ENCODE results near the gene ACTR5. TPM values are rescaled to one million over a fixed set of nuclear protein-coding genes. Genes with fewer than 3 reads are reported as not detected.

The ACTR5 gene
- total and polyA plus RNA-seq, 2 of the 13 experiments (the other 11 are each of a cell fraction or from before 2014, with no cell fraction given) = 19.5 to 20.5 TPM

GRCh38 chr20:38810926-38811630, 62.8 kb downstream of the ACTR5 start (continued):
- TF ChIP-seq, protein P1, sequence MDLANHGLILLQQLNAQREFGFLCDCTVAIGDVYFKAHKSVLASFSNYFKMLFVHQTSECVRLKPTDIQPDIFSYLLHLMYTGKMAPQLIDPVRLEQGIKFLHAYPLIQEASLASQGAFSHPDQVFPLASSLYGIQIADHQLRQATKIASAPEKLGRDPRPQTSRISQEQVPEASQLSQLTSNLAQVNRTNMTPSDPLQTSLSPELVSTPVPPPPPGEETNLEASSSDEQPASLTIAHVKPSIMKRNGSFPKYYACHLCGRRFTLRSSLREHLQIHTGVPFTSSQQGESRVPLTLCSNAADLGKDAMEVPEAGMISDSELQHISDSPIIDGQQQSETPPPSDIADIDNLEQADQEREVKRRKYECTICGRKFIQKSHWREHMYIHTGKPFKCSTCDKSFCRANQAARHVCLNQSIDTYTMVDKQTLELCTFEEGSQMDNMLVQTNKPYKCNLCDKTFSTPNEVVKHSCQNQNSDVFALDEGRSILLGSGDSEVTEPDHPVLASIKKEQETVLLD (CRISPR knock-in tag; IDR thresholded peaks at IDR 0.05; ENCODE audit: low read depth) = no peak
- TF ChIP-seq ZNF260 (CRISPR knock-in tag; IDR thresholded peaks at IDR 0.05; ENCODE audit: borderline replicate concordance, low read depth) (no peak), TARDBP (CRISPR knock-in tag; IDR thresholded peaks at IDR 0.05) (no peak)
- TF ChIP-seq, protein P2, sequence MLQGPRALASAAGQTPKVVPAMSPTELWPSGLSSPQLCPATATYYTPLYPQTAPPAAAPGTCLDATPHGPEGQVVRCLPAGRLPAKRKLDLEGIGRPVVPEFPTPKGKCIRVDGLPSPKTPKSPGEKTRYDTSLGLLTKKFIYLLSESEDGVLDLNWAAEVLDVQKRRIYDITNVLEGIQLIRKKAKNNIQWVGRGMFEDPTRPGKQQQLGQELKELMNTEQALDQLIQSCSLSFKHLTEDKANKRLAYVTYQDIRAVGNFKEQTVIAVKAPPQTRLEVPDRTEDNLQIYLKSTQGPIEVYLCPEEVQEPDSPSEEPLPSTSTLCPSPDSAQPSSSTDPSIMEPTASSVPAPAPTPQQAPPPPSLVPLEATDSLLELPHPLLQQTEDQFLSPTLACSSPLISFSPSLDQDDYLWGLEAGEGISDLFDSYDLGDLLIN (CRISPR knock-in tag; IDR thresholded peaks at IDR 0.05; ENCODE audit: borderline replicate concordance) = no peak

DNA sequence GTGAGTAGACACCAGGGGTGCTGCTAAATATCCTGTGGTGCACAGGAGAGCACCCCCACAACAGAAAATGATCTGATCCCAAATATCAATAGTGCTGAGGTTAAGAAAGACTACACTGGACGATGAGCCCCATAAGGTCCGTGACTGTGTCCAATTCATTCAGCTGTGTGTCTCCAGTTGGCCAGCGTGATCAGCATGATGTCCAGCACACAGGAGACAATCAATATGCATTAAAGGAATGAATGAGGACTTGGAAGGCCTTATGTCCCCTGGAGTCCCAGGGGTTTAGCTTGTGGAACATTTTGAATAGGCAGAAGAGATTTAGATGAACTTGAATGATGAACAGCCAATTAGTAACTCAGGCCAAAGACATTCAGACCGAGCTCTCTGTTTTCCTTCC, 63.5 kb downstream of the ACTR5 start:
- ATAC-seq (no peak), FAIRE-seq (no peak), DNase-seq (ENCODE audit: low spot score) (no peak)
- ChIA-PET CTCF (ENCODE audit: low intra/inter-chr PET ratio, low total read pairs) (no interaction called here), POLR2A (interaction anchor here (0.9 kb wide), 1 partner anchor 119 kb away, joined by 3 read pairs; no protein-coding TSS in a partner anchor)
- no TSS peak for BruUV-seq (replicated peaks)
- Histone ChIP-seq H3K4me3 (replicated peaks in 1 of 3; ENCODE audit: insufficient read depth in 1 of 3, low read depth in 2 of 3, low read length in 3 of 3) (no peak overlapping the region), H3K4me1 (ENCODE audit: insufficient read depth, low read length) (0 out of 2 replicates have a peak, but pooled peaks cover 4% of the 10 kb centered on the region), H3K4me2 (ENCODE audit: low read depth, low read length) (no peak overlapping the region), H4K20me1 (ENCODE audit: insufficient read depth, low read length) (no peaks in the 10 kb centered on the region), H3K27me3 (ENCODE audit: control insufficient read depth in 1 of 2, insufficient read depth in 2 of 2, low read length in 2 of 2) (peaks cover 9 to 48% of the 10 kb centered on the region in 2 experiments), H3K79me2 (ENCODE audit: insufficient read depth, low read length) (no peaks in the 10 kb centered on the region), H3K9ac (ENCODE audit: insufficient read depth, low read depth, low read length) (no peak overlapping the region), H3K27ac (ENCODE audit: extremely low read length, insufficient read depth, low read length) (no peak overlapping the region), H2AFZ (ENCODE audit: low read length) (no peak overlapping the region), H3K36me3 (replicated peaks in 1 of 2; ENCODE audit: control insufficient read depth in 1 of 2, insufficient read depth in 2 of 2, low read length in 2 of 2) (no peaks in the 10 kb centered on the region), H3K9me3 (ENCODE audit: low read length) (no peaks in the 10 kb centered on the region)
- TF ChIP-seq TGIF2 (CRISPR knock-in tag; IDR thresholded peaks at IDR 0.05) = no peak
- no peak for TF ChIP-seq KDM4B (CRISPR knock-in tag; IDR thresholded peaks at IDR 0.05)
- no peak for TF ChIP-seq SKI (IDR thresholded peaks at IDR 0.05; ENCODE audit: partially characterized antibody)
- no peak for TF ChIP-seq FOXJ3 (CRISPR knock-in tag; IDR thresholded peaks at IDR 0.05; ENCODE audit: borderline replicate concordance)
- no peak for TF ChIP-seq SRSF1 (optimal IDR thresholded peaks at IDR 0.05; ENCODE audit: low read depth, low read length)
- no peak for TF ChIP-seq ZSCAN21 (CRISPR knock-in tag; IDR thresholded peaks at IDR 0.05; ENCODE audit: borderline replicate concordance)
- TF ChIP-seq ZNF619 (CRISPR knock-in tag; IDR thresholded peaks at IDR 0.05) = no peak
- no peak for TF ChIP-seq FOXA1 (IDR thresholded peaks at IDR 0.05)
- TF ChIP-seq FOXA1 (CRISPR knock-in tag; IDR thresholded peaks at IDR 0.05) = no peak
- TF ChIP-seq ZNF549 (CRISPR knock-in tag; IDR thresholded peaks at IDR 0.05) = no peak
- no peak for TF ChIP-seq U2AF1 (optimal IDR thresholded peaks at IDR 0.05; ENCODE audit: low read depth, low read length)
- TF ChIP-seq HNF4A (CRISPR knock-in tag; IDR thresholded peaks at IDR 0.05) = no peak
- in situ Hi-C loops (cut with HindIII; ENCODE audit: extremely low pct_ligation_motif_present, low pct_unique_long_range_greater_than_20kb) = no loop called here
- intact Hi-C loops (cut with micrococcal nuclease; ENCODE audit: unreplicated experiment) = no loop called here
- WGBS (ENCODE audit: low lambda C conversion rate) = 2% methylated on average over 4 of the region's 4 CpGs
